B cell (primary cell): Measurements from ENCODE around the gene PARD6A. TPM values are rescaled to one million over a fixed set of nuclear protein-coding genes. Genes with fewer than 3 reads are reported as not detected.

Experiments
- ATAC-seq: fragments of 200-7000 bp; cut with Tn5 transposase; one replicate; pipeline ENCODE4 v1.10.0; 2021; ENCODE audit warnings: low read depth, mild to moderate bottlenecking, moderate number of reproducible peaks, moderate library complexity
- CTCF ChIA-PET: fragments of 350-600 bp; sonication (Branson Sonifier 250); formaldehyde crosslinking; loops from one replicate; lab custom pipeline; 2021; ENCODE audit warnings: antibody characterized with exemption, inconsistent platforms; lab: Charles Lee
- POLR2A ChIA-PET: fragments of 350-600 bp; sonication (Branson Sonifier 250); formaldehyde crosslinking; loops from one replicate; lab custom pipeline; 2021; ENCODE audit warnings: antibody characterized with exemption; lab: Charles Lee
- DNase-seq: peaks from one replicate; pipeline ENCODE4 v3.0.0; 2013
- H2AFZ ChIP-seq: 2 replicates; pipeline ENCODE4 v1.6.1; 2012; ENCODE audit warnings: mild to moderate bottlenecking, low read depth, low read length; ENCODE audit not compliant: insufficient read depth, poor library complexity, severe bottlenecking
- H3K27ac ChIP-seq, 2 donors: 1 replicate in 1 of 2; 2 replicates in 1 of 2; pipeline ENCODE4 v1.5.1; 2012 to 2013; ENCODE audit warnings: low read length in 2 of 2, mild to moderate bottlenecking in 2 of 2, moderate library complexity in 1 of 2
- H3K27me3 ChIP-seq, 4 experiments: fragments of 200-600 bp in 1 of 4; sonication (generic) in 1 of 4; replicated peaks in 1 of 4; 1 replicate in 2 of 4; 2 replicates in 2 of 4; pipeline versions ENCODE4 v1.6.1 to v1.7.0; 2013 to 2016; ENCODE audit warnings: low read length in 3 of 4, mild to moderate bottlenecking in 2 of 4, mixed read lengths in 1 of 4, moderate library complexity in 1 of 4; ENCODE audit not compliant: insufficient read depth in 4 of 4, control insufficient read depth in 3 of 4; ENCODE audit errors: control extremely low read depth in 1 of 4
- H3K36me3 ChIP-seq, 2 experiments: replicated peaks in 1 of 2; 1 replicate in 1 of 2; 2 replicates in 1 of 2; pipeline versions ENCODE4 v1.6.1 to v1.7.1; 2013; ENCODE audit warnings: low read length in 1 of 2; ENCODE audit not compliant: insufficient read depth in 2 of 2, control insufficient read depth in 1 of 2; ENCODE audit errors: control extremely low read depth in 1 of 2, extremely low read depth in 1 of 2
- H3K4me1 ChIP-seq, 2 donors: fragments of 200-600 bp in 1 of 2; sonication (generic) in 1 of 2; 1 replicate in 1 of 2; 2 replicates in 1 of 2; pipeline versions ENCODE4 v1.5.1 to v1.6.1; 2013 to 2017; ENCODE audit warnings: low read length in 2 of 2; ENCODE audit not compliant: control insufficient read depth in 2 of 2, insufficient read depth in 2 of 2
- H3K4me2 ChIP-seq: replicated peaks from 2 replicates; pipeline ENCODE3; 2012; ENCODE audit warnings: mild to moderate bottlenecking, low read depth, low read length; ENCODE audit not compliant: poor library complexity, severe bottlenecking
- H3K4me3 ChIP-seq, 5 experiments: fragments of 200-600 bp in 1 of 5; sonication (generic) in 1 of 5; 1 replicate in 3 of 5; 2 replicates in 2 of 5; pipeline versions ENCODE4 v1.5.1 to v1.7.0; 2011 to 2016; ENCODE audit warnings: low read length in 4 of 5, mild to moderate bottlenecking in 4 of 5, low read depth in 2 of 5, control low read depth in 1 of 5, moderate library complexity in 1 of 5; ENCODE audit not compliant: insufficient read depth in 1 of 5; ENCODE audit errors: control extremely low read depth in 1 of 5, extremely low read depth in 1 of 5
- H3K79me2 ChIP-seq: fragments of 200-600 bp; sonication (generic); one replicate; pipeline ENCODE4 v1.6.0; 2016; ENCODE audit warnings: low read length; ENCODE audit not compliant: control insufficient read depth, insufficient read depth
- H3K9ac ChIP-seq: fragments of 200-600 bp; sonication (generic); 2 replicates; pipeline ENCODE4 v1.6.1; 2017; ENCODE audit warnings: mild to moderate bottlenecking, low read length, moderate library complexity
- H3K9me3 ChIP-seq, 3 donors: one replicate each; pipeline versions ENCODE4 v1.6.1 to v1.7.1; 2013; ENCODE audit warnings: low read length in 2 of 3; ENCODE audit not compliant: control insufficient read depth in 2 of 3, insufficient read depth in 1 of 3; ENCODE audit errors: control extremely low read depth in 1 of 3
- H4K20me1 ChIP-seq: 2 replicates; pipeline ENCODE4 v1.6.0; 2012; ENCODE audit warnings: mild to moderate bottlenecking, low read length; ENCODE audit not compliant: insufficient read depth, control insufficient read depth, poor library complexity, severe bottlenecking
- H3K27ac Mint-ChIP-seq: one replicate; pipeline ENCODE4 v1.8.0; 2021; ENCODE audit warnings: mixed read lengths
- H3K27me3 Mint-ChIP-seq: one replicate; pipeline ENCODE4 v1.8.0; 2021; ENCODE audit warnings: mixed read lengths
- H3K4me1 Mint-ChIP-seq: one replicate; pipeline ENCODE4 v1.8.0; 2021; ENCODE audit warnings: mixed read lengths
- H3K4me3 Mint-ChIP-seq: one replicate; pipeline ENCODE4 v1.8.0; 2021; ENCODE audit warnings: mixed read lengths
- H3K9me3 Mint-ChIP-seq: one replicate; pipeline ENCODE4 v1.8.0; 2022; ENCODE audit warnings: mixed read lengths; ENCODE audit not compliant: insufficient read depth
- CTCF ChIP-seq: fragments of 200-600 bp; IDR thresholded peaks from one replicate; pipeline ENCODE4 v1.8.0; 2022; ENCODE audit warnings: antibody characterized with exemption, mild to moderate bottlenecking
- EZH2 ChIP-seq: IDR thresholded peaks from 2 replicates; pipeline ENCODE4 v1.6.1; 2012; ENCODE audit warnings: borderline replicate concordance, low read depth, mild to moderate bottlenecking, moderate library complexity, low read length; ENCODE audit not compliant: insufficient read depth, poor library complexity, severe bottlenecking
- WGBS: methylation state at CpG from one replicate; pipeline ENCODE4 v1.1.5; 2013; ENCODE audit warnings: missing lambda C conversion rate; ENCODE audit not compliant: insufficient coverage; 5-methylcytosine and 5-hydroxymethylcytosine counted together
- intact Hi-C: fragments of 100-400 bp; cut with micrococcal nuclease; formaldehyde crosslinking; loops from one replicate; pipeline ENCODE4 v1.10.0; 2022
- polyA plus RNA-seq: library from polyadenylated mRNA; depleted of rRNA; stranded (reverse); fragments of >200 nt; gene quantifications from 2 replicates; pipeline ENCODE4 v1.2.3, GENCODE V29; 2012
- total RNA-seq, 2 donors: library from RNA; stranded (reverse); fragments of 120-200 nt in 1 of 2; gene quantifications; 1 replicate in 1 of 2; 2 replicates in 1 of 2; pipeline versions ENCODE4 v1.2.3 to v1.2.4, GENCODE V29; 2013 to 2022

PARD6A gene
- total and polyA plus RNA-seq, 2 donors (not counting 1 experiment from before 2014, with no cell fraction given), result 14.8 to 15.9 TPM

- Mint-ChIP-seq H3K27ac (peak overlapping the region; percentile 73), H3K27me3 (no peaks in the 10 kb centered on the region), H3K4me3 (peak overlapping the region; percentile 77), H3K9me3 (no peaks in the 10 kb centered on the region), H3K4me1 (peaks cover 16% of the 10 kb centered on the region)
- H2AFZ ChIP-seq, result peak overlapping the region; percentile 96
- H3K4me1 ChIP-seq, result peaks cover 12 to 20% of the 10 kb centered on the region in 2 donors
- no peak overlapping the region for H3K4me3 ChIP-seq
- intact Hi-C loops, result loop anchor here (1.0 kb wide), 3 partner anchors 81 to 123 kb away; no protein-coding TSS in a partner anchor
- H4K20me1 ChIP-seq, result peaks cover 16% of the 10 kb centered on the region
- TF ChIP-seq EZH2, result no peak
- H3K9me3 ChIP-seq, result no peaks in the 10 kb centered on the region
- peak overlapping the region; percentile 100 for H3K4me2 ChIP-seq
- POLR2A ChIA-PET, result interaction anchor here (0.6 to 4.7 kb wide), 5 partner anchors 98 to 163 kb away, joined by 3 to 50 read pairs (median 9); partner anchors contain the start of gene ATP6V0D1
- peaks cover 0 to 21% of the 10 kb centered on the region in 2 experiments for H3K36me3 ChIP-seq
- ATAC-seq, result no peak
- no peaks in the 10 kb centered on the region for H3K27me3 ChIP-seq
- peaks cover 46% of the 10 kb centered on the region for H3K79me2 ChIP-seq
- no peak overlapping the region for H3K9ac ChIP-seq
- peak overlapping the region in 1 of 2 donors; percentile 92 for H3K27ac ChIP-seq
- CTCF ChIA-PET, result interaction anchor here (0.6 to 8.4 kb wide), 18 partner anchors 11 to 163 kb away, joined by 3 to 220 read pairs (median 16); partner anchors contain the start of genes ACD, ATP6V0D1, CTCF and ENKD1
- 94% methylated on average over 7 of the region's 9 CpGs for WGBS
- peak; percentile 24 for DNase-seq
Measured at GRCh38 chr16:67644038-67644437, 16.7 kb upstream of the PARD6A start.

- intact Hi-C loops, result loop anchor here (1.0 kb wide), 2 partner anchors 15 to 151 kb away; partner anchors contain the start of genes ACD and PARD6A
- Mint-ChIP-seq H3K27me3 (no peaks in the 10 kb centered on the region), H3K4me1 (peaks cover 16% of the 10 kb centered on the region), H3K4me3 (peak overlapping the region; percentile 84), H3K27ac (peak overlapping the region; percentile 92), H3K9me3 (no peaks in the 10 kb centered on the region)
- peak overlapping the region; percentile 83 to 92 for H3K27ac ChIP-seq
- DNase-seq (peak; percentile 26), ATAC-seq (no peak)
- peak overlapping the region; percentile 23 to 74 (median 69) for H3K4me3 ChIP-seq
- ChIA-PET POLR2A (interaction anchor here (0.6 to 4.7 kb wide), 11 partner anchors 14 to 164 kb away, joined by 3 to 50 read pairs (median 4); partner anchors contain the start of genes ACD, ATP6V0D1 and RIPOR1), CTCF (interaction anchor here (0.7 to 8.4 kb wide), 28 partner anchors 12 to 290 kb away, joined by 3 to 220 read pairs (median 8); partner anchors contain the start of genes ACD, AGRP, ATP6V0D1 and CTCF)
- peaks cover 52% of the 10 kb centered on the region for H3K79me2 ChIP-seq
- peaks cover 12 to 20% of the 10 kb centered on the region in 2 donors for H3K4me1 ChIP-seq
- H3K9me3 ChIP-seq, result no peaks in the 10 kb centered on the region
- H3K27me3 ChIP-seq, result no peaks in the 10 kb centered on the region
- WGBS, result 54% methylated on average over 15 of the region's 15 CpGs
- H3K9ac ChIP-seq, result peak overlapping the region; percentile 87
- peaks cover 27% of the 10 kb centered on the region for H4K20me1 ChIP-seq
- H3K4me2 ChIP-seq, result peak overlapping the region; percentile 100
- peaks cover 0 to 35% of the 10 kb centered on the region in 2 experiments for H3K36me3 ChIP-seq
- TF ChIP-seq EZH2 (no peak), CTCF (no peak)
- peak overlapping the region; percentile 96 for H2AFZ ChIP-seq
Measured at GRCh38 chr16:67645397-67646121, 15.2 kb upstream of the PARD6A start.
